HPDE6-E6E7 (cell line): ENCODE data around the gene NECTIN3.

Experiments
- DNase-seq: peaks from one replicate; pipeline ENCODE4 v3.0.0; 2011; ENCODE audit warnings: missing footprints; ENCODE audit errors: extremely low spot score

Gene NECTIN3

DNA sequence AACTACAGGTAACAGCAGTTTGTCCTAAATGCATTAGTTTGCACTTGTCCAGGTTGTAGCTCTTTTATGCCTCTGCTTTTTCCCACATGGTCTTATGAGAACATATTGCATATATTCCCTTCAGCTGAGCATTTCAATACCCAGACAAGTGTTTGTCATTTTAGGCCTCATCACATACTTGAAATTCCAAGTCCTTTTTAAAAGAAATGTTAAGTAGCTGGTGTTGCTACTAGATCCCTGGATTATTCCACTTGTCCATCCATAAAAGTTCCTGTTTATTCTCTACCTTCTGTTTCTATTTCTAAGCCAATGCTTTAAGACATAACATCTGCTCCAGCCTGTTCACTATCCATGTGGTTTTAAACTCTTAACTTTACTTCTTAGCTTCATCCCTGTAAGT, 128.4 kb downstream of the NECTIN3 start:
- DNase-seq, result no peak

DNA sequence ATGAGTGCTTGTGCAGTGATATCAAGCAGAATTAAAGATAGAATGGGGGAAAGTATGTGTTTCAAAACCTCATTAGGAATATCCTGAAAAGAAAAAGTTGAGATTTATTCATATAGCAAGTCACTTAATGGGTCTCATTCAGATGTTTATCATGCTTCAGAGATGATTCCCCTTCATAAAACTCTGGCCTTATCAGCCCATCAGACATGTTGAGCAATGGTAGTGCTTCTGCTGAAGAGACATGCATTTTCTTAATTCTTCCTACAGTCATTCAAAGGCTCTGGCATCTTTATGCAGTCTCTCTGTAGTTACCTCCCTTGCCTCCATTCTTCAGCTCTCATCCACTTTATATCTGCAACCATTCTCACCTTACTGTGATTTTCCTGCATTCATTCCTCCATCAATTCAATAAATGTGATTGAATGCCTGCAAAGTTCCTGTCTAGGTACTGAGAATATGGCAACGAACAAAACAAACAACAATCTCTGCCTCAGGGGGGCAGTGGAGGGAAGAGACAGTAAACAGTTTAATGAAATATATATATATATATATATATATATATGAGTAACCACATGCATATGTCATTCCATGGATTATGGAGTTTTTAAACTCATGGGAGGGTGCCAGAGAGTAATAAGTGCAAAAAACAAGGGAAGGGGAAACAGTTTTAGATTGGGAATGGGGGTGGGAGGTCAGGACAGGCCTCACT, 138.5 kb downstream of the NECTIN3 start:
- DNase-seq, result no peak

DNA sequence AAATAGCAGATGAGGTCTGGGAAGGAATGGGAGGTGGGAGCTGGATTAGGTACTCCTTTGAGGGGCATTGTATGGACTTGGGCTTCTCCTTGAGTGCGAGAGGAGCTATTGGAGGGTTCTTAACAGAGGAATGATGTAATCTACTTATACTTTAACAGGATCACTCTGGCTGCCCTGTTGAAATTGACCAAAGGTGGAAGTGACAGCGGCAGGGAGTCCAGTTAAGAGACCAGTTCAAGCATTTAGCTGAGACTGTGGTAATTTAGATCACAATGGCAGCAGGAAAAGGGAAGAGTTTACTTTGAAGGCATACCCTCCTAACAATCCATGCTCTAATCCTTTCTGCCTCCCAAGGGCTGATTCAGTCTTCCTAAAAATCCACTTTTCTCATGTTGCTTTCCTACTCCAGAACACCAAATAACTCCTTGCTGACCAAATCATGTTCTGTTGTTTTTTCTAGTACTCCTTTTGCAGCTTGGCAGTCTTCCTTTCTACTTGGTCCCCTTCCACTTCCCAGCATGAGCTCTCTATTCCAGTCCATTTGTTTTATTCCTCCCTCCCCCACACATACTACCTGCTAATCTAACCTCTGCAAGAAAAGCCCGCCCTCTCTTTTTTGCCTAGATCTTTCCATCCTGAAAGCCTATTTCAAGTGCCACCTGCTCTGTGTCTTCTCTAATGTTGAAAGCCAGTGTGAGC, 139.4 kb downstream of the NECTIN3 start:
- DNase-seq, result no peak

DNA sequence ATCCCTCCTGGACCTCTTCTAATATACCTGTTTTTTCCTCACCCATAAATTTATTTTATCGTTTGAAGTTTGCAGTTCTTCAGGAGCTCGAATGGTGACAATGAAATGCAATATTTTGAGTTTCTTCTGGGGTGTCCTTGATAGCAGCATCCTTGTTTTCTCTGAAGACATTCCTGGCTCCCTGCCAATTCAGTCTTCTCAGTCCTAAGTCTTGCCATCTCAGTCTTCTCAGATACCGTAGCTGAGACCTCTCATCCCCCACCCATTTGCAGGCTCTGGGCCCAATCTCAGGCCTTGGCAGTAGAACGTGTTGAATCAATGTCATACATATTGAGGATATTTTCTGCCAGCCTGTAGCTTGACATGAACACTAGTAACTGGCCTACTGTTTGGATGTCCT, 140.9 kb downstream of the NECTIN3 start:
- DNase-seq, result no peak

DNA sequence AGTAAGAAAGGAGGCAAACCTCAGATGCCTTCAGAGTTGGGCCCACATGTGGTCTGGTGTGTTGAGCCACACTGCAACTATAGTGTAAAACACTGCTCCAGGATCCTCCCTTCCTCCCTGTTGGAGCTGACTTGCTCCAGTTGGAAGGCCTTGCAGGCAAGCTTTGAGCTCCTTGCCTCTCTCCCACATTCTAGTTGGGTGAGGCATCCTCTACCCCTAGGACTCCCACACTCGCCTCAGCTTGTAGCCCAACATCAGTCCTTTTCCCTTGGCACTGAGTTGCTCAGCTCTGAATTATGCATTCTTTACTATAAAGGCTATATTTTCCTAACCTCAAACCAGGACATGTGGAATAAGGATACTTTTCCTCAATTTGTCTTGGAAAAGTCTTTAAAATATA, 143.9 kb downstream of the NECTIN3 start:
- DNase-seq, result no peak

DNA sequence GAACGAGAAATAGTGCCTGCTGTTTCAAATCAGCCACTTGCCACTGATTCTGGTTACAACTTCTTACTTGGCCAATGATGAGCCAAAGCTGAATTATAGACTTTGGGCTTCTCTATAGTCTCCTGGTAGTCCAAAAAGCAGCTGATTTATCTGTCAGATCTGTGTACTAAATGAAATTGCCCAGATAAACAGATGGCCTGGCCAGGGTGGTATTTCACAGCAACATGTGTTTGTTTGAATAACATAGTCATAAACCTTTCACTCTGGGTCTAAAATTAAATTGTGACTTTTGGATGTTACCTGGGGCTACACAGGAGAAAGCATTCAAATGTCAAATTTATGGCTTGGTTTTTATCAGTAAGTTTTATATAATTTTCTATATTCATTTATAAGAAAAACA, 147.0 kb downstream of the NECTIN3 start:
- DNase-seq, result no peak

DNA sequence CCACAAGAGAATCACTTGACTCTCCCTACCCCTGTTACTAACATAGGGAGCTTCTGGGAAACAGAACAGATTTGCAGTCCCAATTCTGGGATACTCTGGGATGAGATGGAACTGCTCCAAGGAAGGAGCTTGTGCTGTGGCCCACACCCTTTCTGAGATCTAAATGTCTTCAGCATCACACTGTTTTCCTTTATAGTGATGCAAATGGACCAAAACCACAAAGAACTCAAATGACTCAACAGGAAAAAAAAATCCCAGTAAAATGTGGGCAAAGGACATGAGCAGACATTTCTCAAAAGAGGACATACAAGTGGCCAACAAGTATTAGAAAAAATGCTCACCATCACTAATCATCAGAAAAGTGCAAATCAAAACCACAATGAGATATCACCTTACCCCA, 155.6 kb downstream of the NECTIN3 start:
- DNase-seq, result no peak

DNA sequence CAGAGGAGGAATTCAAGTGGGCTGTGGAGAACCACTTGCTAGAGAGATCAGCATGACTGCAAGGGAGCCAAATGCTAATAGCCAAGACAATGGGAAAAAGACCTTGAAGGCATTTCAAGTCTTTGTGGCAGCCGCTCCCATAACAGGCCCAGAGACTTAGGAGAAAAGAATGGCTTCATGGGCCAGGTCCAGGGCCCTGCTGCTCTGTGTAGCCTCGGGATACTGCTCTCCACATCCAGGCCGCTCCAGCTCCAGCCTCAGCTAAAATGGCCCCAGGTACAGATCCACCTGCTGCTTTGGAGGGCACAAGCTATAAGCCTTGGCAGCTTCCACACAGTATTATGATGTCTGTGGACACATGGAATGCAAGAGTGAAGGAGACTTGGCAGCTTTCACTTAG, 157.7 kb downstream of the NECTIN3 start:
- DNase-seq, result no peak

DNA sequence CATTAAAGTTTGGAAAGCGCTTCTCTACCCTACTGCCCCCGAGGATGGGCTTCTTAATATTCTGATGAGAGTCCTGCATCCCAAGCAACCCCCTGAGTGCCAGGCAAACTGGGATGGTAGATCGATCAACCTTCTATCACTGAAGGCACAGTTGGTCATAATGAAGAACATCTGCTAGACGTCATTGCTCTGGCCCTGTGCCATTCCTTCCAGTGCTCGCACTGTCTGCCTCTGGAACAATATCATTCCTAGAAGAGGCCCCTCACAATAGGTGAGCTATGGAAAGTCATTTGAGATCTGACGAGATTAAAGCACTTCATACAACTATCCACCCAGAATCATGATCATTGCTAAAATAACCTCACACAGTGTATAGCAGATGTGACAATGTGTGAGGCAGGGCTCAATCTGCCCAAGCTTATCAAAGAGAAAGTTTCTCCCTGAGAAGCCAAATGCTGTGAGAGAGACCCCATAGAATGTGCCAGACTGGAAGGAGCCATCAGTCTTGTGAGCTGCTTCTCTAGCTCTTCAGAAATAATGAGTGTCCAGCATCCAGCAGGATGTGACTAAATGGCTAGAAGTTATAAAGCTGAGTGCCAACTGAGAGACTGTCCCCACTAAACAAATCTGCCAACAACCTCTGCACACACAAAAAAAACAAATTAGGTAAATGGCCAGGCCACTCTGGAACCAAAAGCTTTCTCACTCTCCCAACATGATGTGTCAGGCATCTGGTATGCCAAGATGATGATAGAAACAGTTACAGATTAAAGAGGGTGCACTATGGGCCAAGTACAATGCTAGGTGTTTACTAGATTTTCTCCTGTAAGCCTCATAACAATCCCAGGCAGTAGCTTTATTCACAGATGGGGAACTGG, 165.5 kb downstream of the NECTIN3 start:
- DNase-seq, result no peak

DNA sequence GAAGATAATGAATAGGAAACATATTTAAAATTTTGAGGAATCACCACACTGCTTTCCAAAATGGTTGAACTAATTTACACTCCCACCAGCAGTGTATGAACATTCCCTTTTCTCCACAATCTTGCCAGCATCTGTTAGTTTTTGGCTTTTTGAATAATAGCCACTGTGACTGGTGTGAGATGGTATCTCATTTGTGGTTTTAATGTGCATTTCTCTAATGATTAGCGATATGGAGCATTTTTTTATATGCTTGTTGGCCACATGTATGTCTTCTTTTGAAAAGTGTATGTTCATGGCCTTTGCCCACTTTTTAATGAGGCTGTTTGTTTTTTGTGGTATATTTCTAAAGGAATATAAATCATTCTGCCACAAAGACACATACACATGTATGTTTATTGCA, 166.3 kb downstream of the NECTIN3 start:
- DNase-seq, result no peak

DNA sequence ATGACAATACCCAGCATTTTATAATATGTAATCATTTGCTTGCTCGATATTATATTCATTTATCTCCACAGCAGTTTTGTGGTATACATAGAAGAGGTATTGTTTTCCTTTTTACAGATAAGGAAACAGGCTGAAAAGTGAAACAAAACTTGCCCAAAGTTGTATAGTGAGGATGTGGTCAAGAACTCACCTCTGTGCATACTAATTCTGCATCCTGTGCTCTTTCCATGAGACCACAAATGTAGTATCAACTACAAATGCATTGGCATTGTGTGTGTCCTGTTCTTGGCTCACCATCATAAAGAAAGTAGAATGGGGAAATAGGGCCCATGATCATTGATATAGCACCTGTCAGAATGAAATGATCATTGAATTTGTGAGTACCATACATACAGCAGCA, 167.3 kb downstream of the NECTIN3 start:
- no peak for DNase-seq

DNA sequence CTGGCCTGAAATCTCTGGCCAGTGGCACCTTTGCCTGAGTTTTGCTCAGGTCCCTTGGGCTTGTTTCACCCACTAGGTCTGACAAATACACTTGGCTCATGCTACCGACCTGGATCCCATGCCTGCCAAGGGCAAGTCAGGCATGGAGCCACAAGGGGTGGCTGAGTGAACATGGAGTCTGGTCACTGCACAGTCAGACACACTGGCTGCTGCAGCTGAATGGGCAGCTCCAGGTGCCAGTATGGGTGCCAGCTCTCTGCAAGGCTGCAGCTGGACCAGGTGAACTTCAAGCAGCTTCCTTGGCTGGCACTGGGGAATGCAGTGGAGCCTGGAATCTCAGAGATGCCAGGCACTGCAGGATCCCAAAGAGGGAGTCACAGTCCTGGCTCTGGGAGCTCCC, 170.3 kb downstream of the NECTIN3 start:
- no peak for DNase-seq
